RKO (cell line): Measurements from ENCODE around the gene MVP.

Experiments used
- DNase-seq: peaks from one replicate; pipeline ENCODE4 v3.0.0-alpha.2; 2016; ENCODE audit warnings: low spot score

The MVP gene

GRCh38 chr16:29804455-29805231 lies 15.6 kb upstream of the MVP start:
- DNase-seq, result peak; percentile 39

GRCh38 chr16:29805232-29806098 lies 14.8 kb upstream of the MVP start:
- DNase-seq, result peak; percentile 97

DNA sequence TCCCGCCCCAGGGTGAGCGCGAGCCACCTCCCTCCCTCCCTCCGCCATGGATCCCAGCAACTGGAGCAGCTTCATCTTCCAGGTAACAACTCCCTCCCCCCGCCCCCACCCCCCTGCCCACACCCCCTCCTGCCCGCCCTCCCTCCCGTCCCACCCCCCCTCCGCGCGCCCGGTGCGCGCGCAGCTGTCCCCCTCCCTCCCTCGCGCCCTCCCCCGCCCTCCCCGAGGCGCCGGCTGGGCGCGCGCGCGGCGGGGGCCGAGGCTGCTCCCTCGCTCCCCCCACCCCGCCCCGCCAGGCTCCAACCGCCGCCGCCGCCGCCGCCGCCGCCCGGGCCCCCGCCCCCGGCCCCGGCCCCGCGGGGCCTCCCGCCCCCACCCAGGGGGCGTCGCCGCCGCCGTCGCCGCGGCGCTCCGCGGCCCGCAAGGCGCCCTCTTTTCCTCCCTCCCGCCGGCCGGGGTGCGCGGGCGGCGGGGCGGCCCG lies 14.1 kb upstream of the MVP start, which contains the start of gene MAZ:
Gene MAZ, plus strand, starts transcription at position 431 of the 481 bp plus-strand sequence. CDS start 173 bp downstream, outside the sequence.
- DNase-seq, result peak; percentile 89

GRCh38 chr16:29806641-29807425 lies 13.4 kb upstream of the MVP start:
- DNase-seq, result peak; percentile 76

DNA sequence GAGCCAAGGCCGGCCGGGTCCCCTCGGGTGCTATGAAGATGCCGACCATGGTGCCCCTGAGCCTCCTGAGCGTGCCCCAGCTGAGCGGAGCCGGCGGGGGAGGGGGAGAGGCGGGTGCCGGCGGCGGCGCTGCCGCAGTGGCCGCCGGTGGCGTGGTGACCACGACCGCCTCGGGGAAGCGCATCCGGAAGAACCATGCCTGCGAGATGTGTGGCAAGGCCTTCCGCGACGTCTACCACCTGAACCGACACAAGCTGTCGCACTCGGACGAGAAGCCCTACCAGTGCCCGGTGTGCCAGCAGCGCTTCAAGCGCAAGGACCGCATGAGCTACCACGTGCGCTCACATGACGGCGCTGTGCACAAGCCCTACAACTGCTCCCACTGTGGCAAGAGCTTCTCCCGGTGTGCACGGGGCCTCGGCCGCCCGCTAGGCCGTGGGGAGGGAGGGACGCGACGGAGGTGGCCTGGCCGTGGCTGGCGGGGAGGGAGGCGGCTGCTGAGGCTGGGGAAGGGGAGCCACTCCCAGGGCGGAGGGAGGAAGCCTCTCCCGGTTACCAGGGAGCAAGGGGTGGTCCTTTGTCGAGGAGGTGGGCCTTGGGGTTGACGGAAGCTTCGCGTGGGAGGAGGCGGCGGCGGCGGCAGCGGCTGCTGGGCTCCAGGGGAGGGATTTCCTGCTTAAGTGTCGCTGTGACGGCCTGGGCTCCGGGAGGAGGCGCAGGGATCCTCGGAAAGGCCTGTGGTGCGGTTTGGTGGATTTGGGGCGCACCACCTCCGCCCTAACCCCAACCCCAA lies 12.6 kb upstream of the MVP start:
- peak; percentile 91 for DNase-seq

GRCh38 chr16:29808219-29808900 lies 11.9 kb upstream of the MVP start:
- peak; percentile 45 for DNase-seq

DNA sequence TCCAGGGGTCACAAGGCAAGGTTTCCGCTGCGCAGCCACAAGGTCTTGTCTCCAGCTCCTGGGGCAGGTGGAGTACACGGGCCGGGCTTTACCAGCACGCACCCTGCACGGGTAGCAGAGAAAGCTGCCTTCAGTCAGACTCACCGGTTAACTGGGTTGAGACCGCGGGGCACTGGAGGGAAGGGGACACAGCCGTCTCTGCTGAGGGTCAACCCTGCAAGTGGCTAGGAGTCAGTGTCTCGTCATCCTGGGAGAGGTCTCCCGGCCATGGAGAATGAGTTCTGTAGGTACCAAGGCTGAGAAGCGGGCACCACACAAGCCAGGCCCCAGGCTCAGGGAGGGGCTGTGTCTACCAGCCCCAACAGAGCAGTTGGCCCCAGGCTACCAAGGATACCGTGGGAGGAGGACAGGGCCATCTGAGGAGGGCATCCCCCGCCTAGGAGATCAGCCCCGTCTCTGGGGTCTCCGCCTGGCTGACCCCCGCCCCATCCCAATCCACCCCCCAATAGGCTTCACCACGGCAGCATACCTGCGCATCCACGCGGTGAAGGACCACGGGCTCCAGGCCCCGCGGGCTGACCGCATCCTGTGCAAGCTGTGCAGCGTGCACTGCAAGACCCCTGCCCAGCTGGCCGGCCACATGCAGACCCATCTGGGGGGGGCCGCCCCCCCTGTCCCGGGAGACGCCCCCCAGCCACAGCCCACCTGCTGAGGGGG lies 11.1 kb upstream of the MVP start:
- peak; percentile 43 for DNase-seq

- DNase-seq, result peak; percentile 67
These were observed 10.2 kb upstream of the MVP start for GRCh38 chr16:29809850-29810698.

- DNase-seq, result no peak
These were observed 9.5 kb upstream of the MVP start for GRCh38 chr16:29810699-29811169.

DNA sequence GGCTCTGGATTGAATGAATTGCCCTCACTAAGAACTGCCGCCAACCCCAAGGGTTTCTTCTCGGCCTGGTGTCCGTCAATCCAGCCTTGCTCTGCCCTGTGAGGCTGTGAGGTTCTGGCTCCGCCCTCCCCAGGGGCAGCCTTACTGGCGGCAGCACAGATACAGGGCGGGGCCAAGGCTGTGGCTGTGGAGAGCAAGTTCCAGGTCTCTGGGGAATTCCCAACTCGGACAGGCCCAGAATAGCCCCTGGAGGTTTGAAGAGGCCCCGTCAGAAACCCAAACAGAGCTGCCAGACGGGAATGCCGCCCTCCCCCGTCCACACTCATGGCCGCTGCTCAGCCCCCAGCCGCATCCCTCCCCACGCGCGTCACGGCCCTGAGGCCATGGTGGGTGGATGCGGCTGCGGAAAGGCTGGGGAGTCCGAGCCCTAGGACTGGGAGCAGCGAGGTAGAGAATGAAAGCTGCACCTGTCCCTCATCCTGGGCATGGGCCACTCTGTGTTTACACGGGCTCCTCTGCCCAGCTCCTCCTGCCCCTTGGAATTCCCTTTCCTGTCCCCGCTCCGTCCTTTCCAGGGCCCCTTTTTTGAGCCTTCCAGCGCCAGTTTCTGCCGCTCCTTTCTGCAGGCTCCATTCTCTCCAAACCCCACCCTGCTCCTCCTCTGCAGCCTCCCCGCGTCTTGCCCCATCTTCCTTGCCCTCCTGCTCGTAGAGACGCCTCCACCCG lies 8.9 kb upstream of the MVP start:
- DNase-seq, result peak; percentile 96

- peak; percentile 37 for DNase-seq
These were observed 8.2 kb upstream of the MVP start, which contains the start of gene PRRT2 for GRCh38 chr16:29811896-29812665. Gene PRRT2, plus strand, starts transcription at chr16:29812193. Its CDS starts 862 bp downstream, at chr16:29813055.

DNA sequence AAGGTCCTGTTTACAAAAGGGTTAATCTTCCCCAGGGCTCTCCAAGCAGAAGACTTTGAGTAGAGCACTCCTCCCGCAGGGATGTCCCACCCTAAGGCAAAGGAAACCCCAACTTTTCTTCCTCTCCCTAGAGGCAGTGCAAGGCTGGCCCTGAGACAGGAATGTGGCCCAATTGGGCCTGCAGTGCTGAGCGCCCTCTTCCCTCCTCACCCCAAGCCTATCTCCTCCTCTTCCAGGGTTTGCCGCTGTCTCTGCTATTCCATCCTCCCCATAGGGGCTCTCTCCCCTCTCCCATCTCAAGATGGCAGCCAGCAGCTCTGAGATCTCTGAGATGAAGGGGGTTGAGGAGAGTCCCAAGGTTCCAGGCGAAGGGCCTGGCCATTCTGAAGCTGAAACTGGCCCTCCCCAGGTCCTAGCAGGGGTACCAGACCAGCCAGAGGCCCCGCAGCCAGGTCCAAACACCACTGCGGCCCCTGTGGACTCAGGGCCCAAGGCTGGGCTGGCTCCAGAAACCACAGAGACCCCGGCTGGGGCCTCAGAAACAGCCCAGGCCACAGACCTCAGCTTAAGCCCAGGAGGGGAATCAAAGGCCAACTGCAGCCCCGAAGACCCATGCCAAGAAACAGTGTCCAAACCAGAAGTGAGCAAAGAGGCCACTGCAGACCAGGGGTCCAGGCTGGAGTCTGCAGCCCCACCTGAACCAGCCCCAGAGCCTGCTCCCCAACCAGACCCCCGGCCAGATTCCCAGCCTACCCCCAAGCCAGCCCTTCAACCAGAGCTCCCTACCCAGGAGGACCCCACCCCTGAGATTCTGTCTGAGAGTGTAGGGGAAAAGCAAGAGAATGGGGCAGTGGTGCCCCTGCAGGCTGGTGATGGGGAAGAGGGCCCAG lies 7.3 kb upstream of the MVP start:
- no peak for DNase-seq

- DNase-seq, result no peak
These were observed 6.4 kb upstream of the MVP start for GRCh38 chr16:29813644-29814562.

GRCh38 chr16:29814592-29814991 lies 5.7 kb upstream of the MVP start:
- DNase-seq, result no peak
